Stimulated activated CD8-positive, alpha-beta memory T cell treated with anti-CD3 and anti-CD28 coated beads, Interleukin-7, amount 100 ng/mL, for 4 hours (primary cell): ENCODE data around the gene CYB561A3.
A peak's percentile ranks its signal among the peaks of the same experiment; 100 is the strongest.
"Not testable (repeated sequence)": the region's sequence is repeated elsewhere in the genome, so short reads cannot be mapped to it uniquely, and the experiment has no call there.

Experiments used
- DNase-seq, 2 donors: peaks; one replicate each; pipeline ENCODE4 v3.0.0-alpha.2; 2020; ENCODE audit warnings: low read depth in 2 of 2

The CYB561A3 gene

GRCh38 chr11:61361741-61362541, at the start of gene CYB561A3, which contains the start of gene TMEM138:
Gene CYB561A3, minus strand, starts transcription at chr11:61361882. Its CDS starts 5,169 bp downstream, at chr11:61356713.
Gene TMEM138, plus strand, starts transcription at chr11:61362374. Its CDS starts 2,017 bp downstream, at chr11:61364391.
- peak; percentile 77 to 85 for DNase-seq

- DNase-seq, result no peak
These were observed 45.5 kb upstream of the CYB561A3 start for GRCh38 chr11:61406991-61407728.

- DNase-seq, result no peak
These were observed 44.4 kb upstream of the CYB561A3 start for GRCh38 chr11:61406067-61406466.

GRCh38 chr11:61404641-61405040, 43.0 kb upstream of the CYB561A3 start:
- DNase-seq, result no peak

- no peak for DNase-seq
These were observed 42.4 kb upstream of the CYB561A3 start for GRCh38 chr11:61404103-61404502.

GRCh38 chr11:61403658-61404057, 42.0 kb upstream of the CYB561A3 start:
- no peak for DNase-seq

GRCh38 chr11:61401573-61401972, 39.9 kb upstream of the CYB561A3 start:
- no peak for DNase-seq

GRCh38 chr11:61401173-61401572, 39.5 kb upstream of the CYB561A3 start:
- DNase-seq, result no peak

GRCh38 chr11:61392981-61393595, 31.4 kb upstream of the CYB561A3 start:
- no peak for DNase-seq

- no peak for DNase-seq
These were observed 28.5 kb upstream of the CYB561A3 start for GRCh38 chr11:61390161-61390560.

GRCh38 chr11:61384271-61385242, 22.9 kb upstream of the CYB561A3 start:
- DNase-seq, result no peak

- not testable (repeated sequence) for DNase-seq
These were observed 22.2 kb upstream of the CYB561A3 start for GRCh38 chr11:61383859-61384258.

- no peak for DNase-seq
These were observed 19.2 kb upstream of the CYB561A3 start for GRCh38 chr11:61380884-61381283.

GRCh38 chr11:61378713-61379313, 17.1 kb upstream of the CYB561A3 start:
- DNase-seq, result no peak

GRCh38 chr11:61377461-61378160, 15.9 kb upstream of the CYB561A3 start:
- no peak for DNase-seq

GRCh38 chr11:61375761-61376108, 14.1 kb upstream of the CYB561A3 start:
- no peak for DNase-seq

GRCh38 chr11:61372659-61373420, 11.2 kb upstream of the CYB561A3 start:
- DNase-seq, result no peak

- DNase-seq, result no peak
These were observed 8.8 kb upstream of the CYB561A3 start for GRCh38 chr11:61370349-61371005.
